Ectodermal cell (in vitro differentiated cells): ENCODE results near the gene GPR160.

Experiments used
- H3K27ac ChIP-seq: 2 replicates; pipeline ENCODE4 v1.7.0; 2013; ENCODE audit warnings: mild to moderate bottlenecking, low read depth, low read length; ENCODE audit not compliant: insufficient read depth, poor library complexity, severe bottlenecking
- H3K27me3 ChIP-seq: 2 replicates; pipeline ENCODE4 v1.7.0; 2013; ENCODE audit warnings: mild to moderate bottlenecking, low read length; ENCODE audit not compliant: insufficient read depth, control insufficient read depth, poor library complexity, severe bottlenecking
- H3K36me3 ChIP-seq: one replicate; pipeline ENCODE4 v1.7.0; 2013; ENCODE audit warnings: low read length; ENCODE audit not compliant: control insufficient read depth, insufficient read depth
- H3K4me1 ChIP-seq: one replicate; pipeline ENCODE4 v1.7.0; 2013; ENCODE audit warnings: low read length; ENCODE audit not compliant: control insufficient read depth, insufficient read depth
- H3K4me3 ChIP-seq: 2 replicates; pipeline ENCODE4 v1.7.0; 2013; ENCODE audit warnings: low read depth, low read length, control low read depth; ENCODE audit not compliant: insufficient read depth
- H3K9me3 ChIP-seq: 2 replicates; pipeline ENCODE4 v1.7.0; 2013; ENCODE audit warnings: mild to moderate bottlenecking, low read length, moderate library complexity; ENCODE audit not compliant: control insufficient read depth
- WGBS, 2 experiments: methylation state at CpG; one replicate each; pipeline ENCODE4 v1.1.7; 2013; ENCODE audit warnings: missing lambda C conversion rate in 2 of 2; 5-methylcytosine and 5-hydroxymethylcytosine counted together

GPR160 gene

GRCh38 chr3:170083343-170083742 lies 45.5 kb downstream of the GPR160 start:
- H3K4me3 ChIP-seq = no peak overlapping the region
- WGBS, 2 experiments = 81 to 87% methylated on average over 1 of the region's 1 CpG
- peaks cover 5% of the 10 kb centered on the region for H3K36me3 ChIP-seq
- no peak overlapping the region for H3K27ac ChIP-seq
- H3K9me3 ChIP-seq = no peaks in the 10 kb centered on the region
- no peaks in the 10 kb centered on the region for H3K27me3 ChIP-seq
- H3K4me1 ChIP-seq = no peaks in the 10 kb centered on the region

- no peak overlapping the region for H3K27ac ChIP-seq
- H3K27me3 ChIP-seq = no peaks in the 10 kb centered on the region
- H3K4me1 ChIP-seq = no peaks in the 10 kb centered on the region
- WGBS, 2 experiments = 94 to 98% methylated on average over 6 of the region's 6 CpGs
- H3K9me3 ChIP-seq = no peaks in the 10 kb centered on the region
- H3K4me3 ChIP-seq = no peak overlapping the region
- H3K36me3 ChIP-seq = peaks cover 5% of the 10 kb centered on the region
Observed at GRCh38 chr3:170085396-170085795, 47.6 kb downstream of the GPR160 start.

GRCh38 chr3:170089862-170090600 lies 52.2 kb downstream of the GPR160 start:
- Histone ChIP-seq H3K27ac (no peak overlapping the region), H3K9me3 (no peaks in the 10 kb centered on the region), H3K4me3 (no peak overlapping the region), H3K4me1 (no peaks in the 10 kb centered on the region), H3K36me3 (peaks cover 5% of the 10 kb centered on the region), H3K27me3 (no peaks in the 10 kb centered on the region)
- WGBS, 2 experiments = 85 to 97% methylated on average over 2 to 3 of the region's 3 CpGs

GRCh38 chr3:170090601-170090981 lies 52.8 kb downstream of the GPR160 start:
- Histone ChIP-seq H3K27ac (no peak overlapping the region), H3K4me1 (no peaks in the 10 kb centered on the region), H3K4me3 (no peak overlapping the region), H3K36me3 (peaks cover 5% of the 10 kb centered on the region), H3K9me3 (no peaks in the 10 kb centered on the region), H3K27me3 (no peaks in the 10 kb centered on the region)

GRCh38 chr3:170092907-170093306 lies 55.1 kb downstream of the GPR160 start:
- Histone ChIP-seq H3K4me3 (no peak overlapping the region), H3K9me3 (no peaks in the 10 kb centered on the region), H3K27me3 (no peaks in the 10 kb centered on the region), H3K27ac (no peak overlapping the region), H3K36me3 (peaks cover 6% of the 10 kb centered on the region), H3K4me1 (no peaks in the 10 kb centered on the region)
- WGBS, 2 experiments = 93 to 98% methylated on average over 3 of the region's 3 CpGs

GRCh38 chr3:170095771-170096170 lies 58.0 kb downstream of the GPR160 start:
- no peaks in the 10 kb centered on the region for H3K4me1 ChIP-seq
- H3K36me3 ChIP-seq = peaks cover 6% of the 10 kb centered on the region
- no peak overlapping the region for H3K27ac ChIP-seq
- no peak overlapping the region for H3K4me3 ChIP-seq
- H3K27me3 ChIP-seq = no peaks in the 10 kb centered on the region
- WGBS, 2 experiments = 92 to 100% methylated on average over 3 to 4 of the region's 4 CpGs
- no peaks in the 10 kb centered on the region for H3K9me3 ChIP-seq

- no peaks in the 10 kb centered on the region for H3K4me1 ChIP-seq
- peaks cover 6% of the 10 kb centered on the region for H3K36me3 ChIP-seq
- no peaks in the 10 kb centered on the region for H3K27me3 ChIP-seq
- no peak overlapping the region for H3K4me3 ChIP-seq
- H3K27ac ChIP-seq = no peak overlapping the region
- H3K9me3 ChIP-seq = no peaks in the 10 kb centered on the region
- 96 to 98% methylated on average over 2 to 3 of the region's 3 CpGs for WGBS, 2 experiments
Observed at GRCh38 chr3:170096342-170096741, 58.5 kb downstream of the GPR160 start.

- Histone ChIP-seq H3K9me3 (no peaks in the 10 kb centered on the region), H3K4me1 (no peaks in the 10 kb centered on the region), H3K27me3 (no peaks in the 10 kb centered on the region), H3K36me3 (peaks cover 18% of the 10 kb centered on the region), H3K4me3 (no peak overlapping the region), H3K27ac (no peak overlapping the region)
- 83% methylated on average over 1 of the region's 1 CpG; no CpG with 5 or more reads in 1 of the 2 experiments for whole genome bisulfite sequencing, 2 experiments
Observed at GRCh38 chr3:170098753-170099152, 61.0 kb downstream of the GPR160 start.

- Histone ChIP-seq H3K36me3 (peaks cover 18% of the 10 kb centered on the region), H3K9me3 (no peaks in the 10 kb centered on the region), H3K27me3 (no peaks in the 10 kb centered on the region), H3K4me1 (no peaks in the 10 kb centered on the region), H3K4me3 (no peak overlapping the region), H3K27ac (no peak overlapping the region)
- WGBS, 2 experiments = 95 to 96% methylated on average over 1 of the region's 1 CpG
Observed at GRCh38 chr3:170100944-170101343, 63.1 kb downstream of the GPR160 start.

GRCh38 chr3:170102431-170102830 lies 64.6 kb downstream of the GPR160 start:
- Histone ChIP-seq H3K36me3 (peaks cover 13% of the 10 kb centered on the region), H3K4me3 (no peak overlapping the region), H3K27me3 (no peaks in the 10 kb centered on the region), H3K9me3 (no peaks in the 10 kb centered on the region), H3K27ac (no peak overlapping the region), H3K4me1 (no peaks in the 10 kb centered on the region)
- 96 to 99% methylated on average over 8 of the region's 8 CpGs for WGBS, 2 experiments
